HG02870 (cell line): ENCODE measurements around the gene LOXHD1.

Source experiments
- ATAC-seq: cut with Tn5 transposase; IDR thresholded peaks from one replicate; pipeline ENCODE4 v1.9.1; 2021; ENCODE audit warnings: mild to moderate bottlenecking, moderate library complexity; ENCODE audit not compliant: unreplicated experiment

LOXHD1 gene

DNA sequence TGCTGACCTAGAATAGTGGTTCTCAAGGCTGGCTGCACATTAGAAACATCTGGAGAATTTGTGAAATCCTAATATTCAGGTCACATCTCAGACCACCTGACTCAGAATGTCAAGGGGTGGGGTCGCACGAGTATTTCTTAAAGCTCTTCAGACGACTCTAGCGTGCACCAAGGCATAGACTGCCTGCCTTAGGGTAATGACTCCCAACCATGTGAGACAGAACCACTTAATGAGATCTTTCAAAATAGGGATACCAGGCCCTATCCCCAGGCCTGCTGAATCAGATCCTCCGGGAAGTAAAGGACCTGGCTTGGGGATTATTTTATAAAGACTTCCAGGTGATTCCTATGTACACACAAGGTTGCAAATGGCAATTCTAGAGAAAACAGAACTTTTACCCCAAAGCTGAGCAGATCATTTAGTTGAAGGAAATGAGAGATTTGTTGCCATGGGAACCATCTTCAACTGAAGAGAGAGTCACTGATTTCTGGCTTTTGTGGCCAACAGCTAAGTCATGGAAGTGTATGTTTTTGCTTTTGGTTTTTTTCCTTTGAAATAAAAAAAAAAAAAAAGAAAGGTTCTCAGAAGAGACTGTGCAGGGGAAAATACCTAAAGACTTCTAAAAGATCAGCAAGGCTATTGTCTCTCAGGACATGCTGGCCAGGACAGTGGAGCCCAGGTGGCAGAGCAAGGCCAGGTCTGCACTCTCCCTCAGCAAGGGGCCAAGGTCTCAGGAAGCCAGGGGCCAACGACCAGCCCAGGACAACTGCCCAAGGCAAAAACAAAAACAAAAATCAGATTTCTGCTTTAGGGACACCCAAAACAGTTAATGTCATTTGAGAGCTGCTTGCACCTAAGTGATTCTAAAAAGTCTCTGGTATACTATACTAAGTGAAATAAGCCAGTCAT lies 15.3 kb upstream of the LOXHD1 start:
- ATAC-seq = no peak

DNA sequence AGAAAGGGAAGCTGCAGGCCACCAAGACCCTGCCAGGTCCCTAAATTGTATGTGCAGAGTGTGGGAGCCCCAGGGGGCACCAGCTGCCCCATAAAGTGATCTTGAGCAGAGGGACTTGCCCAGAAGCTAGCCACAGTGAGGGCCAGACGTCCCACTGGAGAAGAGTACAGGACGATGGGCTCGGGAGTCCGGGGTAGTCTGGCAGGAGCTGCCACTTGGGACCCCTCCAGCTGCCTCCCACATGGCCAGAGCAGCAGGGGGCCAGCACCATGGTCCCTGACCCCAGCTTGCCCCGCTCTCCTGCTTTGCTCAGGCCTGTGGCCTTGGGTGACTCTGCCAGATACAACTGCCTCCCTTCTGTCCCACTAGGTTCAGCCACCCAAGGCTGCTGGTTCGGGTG lies 11.7 kb upstream of the LOXHD1 start:
- ATAC-seq = no peak

DNA sequence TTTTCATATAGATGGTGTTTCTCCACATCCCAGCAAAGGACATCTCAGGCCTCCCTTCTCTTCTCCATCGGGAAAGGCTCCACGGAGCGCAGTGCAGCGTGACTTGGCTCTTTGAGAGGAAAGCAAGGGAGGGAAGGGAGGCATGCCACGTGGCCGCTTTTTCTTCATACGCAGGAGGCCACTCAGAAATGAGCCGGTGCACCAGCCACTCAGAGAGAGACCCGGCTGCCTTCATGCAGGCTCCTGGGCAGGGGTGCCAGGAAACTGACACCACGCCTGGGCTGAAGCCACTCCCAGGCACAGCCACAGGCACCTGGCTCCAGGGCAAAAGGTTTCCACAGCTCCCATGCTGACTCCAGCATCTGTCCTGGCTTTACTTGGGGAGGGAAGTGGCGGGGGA lies 11.1 kb upstream of the LOXHD1 start:
- ATAC-seq = no peak

DNA sequence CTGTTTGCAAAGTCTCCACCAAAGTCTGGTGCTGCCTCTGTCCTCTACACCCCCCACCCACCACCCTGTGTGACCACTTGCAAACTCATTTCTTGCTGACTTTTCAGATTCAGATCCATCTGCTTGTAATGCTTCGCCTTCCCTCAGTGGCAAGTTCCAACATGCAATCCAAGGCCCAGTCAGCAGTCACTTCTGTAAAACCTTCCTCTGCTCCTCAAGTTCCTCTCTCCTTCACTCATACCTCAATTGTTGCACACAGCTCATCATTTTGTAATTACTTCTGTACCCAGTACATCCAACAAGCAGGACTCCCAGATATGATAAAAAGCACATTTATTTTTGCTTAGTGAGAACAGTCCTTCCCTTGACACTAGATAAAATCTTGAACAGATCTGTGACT lies 6.5 kb upstream of the LOXHD1 start:
- ATAC-seq = no peak

DNA sequence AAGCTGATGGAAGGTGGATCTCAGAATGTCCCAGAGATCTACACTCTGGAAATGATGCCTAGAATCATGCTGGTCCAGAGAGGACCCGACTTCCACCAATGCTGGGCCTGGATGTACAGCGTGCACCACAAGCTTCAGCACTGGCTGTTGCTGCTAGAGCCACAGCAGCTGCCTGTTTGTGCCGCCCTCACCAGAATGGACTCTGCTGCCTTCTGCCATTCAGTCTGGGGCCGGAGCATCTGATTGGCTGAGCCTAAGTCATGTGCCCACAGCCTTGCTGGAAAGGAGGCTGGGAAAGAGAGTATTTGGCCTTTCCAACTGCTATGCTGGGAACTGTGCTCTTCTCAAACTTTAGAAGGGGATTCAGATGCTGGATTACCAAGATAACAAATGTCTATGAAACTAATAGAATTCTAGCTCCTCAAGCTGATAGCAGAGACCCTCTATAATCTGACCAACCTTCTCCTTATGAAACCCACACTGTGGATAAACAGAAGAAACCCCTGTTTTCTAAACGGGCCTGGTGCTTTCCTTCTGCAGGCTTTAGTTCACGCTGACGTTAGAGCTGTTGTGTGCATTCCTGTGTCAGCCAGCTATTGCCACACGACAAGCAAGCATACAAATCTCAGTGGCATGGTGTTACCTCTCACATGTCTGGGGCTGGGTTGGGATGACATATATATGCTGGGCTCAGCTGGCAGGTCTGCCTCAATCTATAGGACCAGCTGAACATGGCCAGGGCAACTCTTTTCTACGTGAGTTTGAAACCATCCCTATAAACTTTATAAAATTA lies 4.1 kb upstream of the LOXHD1 start:
- ATAC-seq = no peak

DNA sequence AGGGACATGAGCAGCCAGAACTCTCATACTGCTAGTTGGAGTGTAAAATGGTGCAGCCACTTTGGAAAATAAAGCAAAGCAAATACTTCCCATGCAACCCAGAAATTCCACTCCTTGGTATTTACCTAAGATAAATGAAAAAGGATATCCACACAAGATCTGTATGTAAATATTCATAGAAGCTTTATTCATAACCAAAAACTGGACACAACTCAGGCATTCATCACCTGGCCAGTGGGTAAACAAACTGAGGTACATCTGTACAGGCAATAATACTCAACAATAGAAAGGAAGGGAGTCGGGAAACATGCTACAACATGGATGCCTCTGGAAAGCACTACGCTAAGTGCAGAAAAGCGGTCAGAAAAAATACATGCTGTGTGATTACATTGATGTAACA lies 2.5 kb upstream of the LOXHD1 start:
- ATAC-seq = no peak

DNA sequence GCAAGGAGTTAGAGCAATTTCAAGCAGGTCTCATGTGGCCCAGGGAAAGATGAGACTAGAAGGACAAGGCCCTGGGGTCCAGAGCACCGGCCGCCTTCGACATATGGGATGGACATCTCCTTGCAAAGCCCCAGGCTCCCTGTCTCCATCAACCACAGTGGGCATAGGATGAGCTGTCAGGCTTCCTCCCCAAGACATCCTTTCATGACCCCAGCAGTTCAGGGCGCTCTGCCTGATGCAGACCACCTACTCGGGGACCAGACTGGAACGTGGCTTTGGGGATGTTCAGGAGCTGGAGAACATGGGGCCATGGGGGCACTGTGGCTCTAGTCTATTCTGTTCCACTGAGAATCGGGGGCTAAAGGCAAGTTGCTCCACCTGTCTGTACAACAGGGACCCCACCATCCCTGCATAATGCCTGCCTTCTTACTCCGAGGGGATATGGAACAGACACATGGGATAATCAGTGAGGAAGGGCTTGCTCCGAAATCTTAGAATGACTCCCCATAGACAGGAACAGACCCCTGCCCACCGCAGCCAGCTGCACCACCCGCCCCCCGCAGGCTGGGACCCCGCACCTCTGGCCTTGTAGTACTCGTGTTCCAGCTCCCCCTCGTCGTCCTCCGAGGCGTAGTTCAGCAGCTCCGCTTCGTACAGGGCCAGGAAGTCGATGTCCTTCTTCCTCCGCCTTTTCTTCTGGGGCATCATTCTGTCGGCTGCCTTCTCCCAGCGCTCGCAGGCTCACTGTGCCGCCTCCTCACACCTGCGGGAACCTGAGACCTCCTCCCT lies 500 bp downstream of the LOXHD1 start:
- ATAC-seq = no peak

DNA sequence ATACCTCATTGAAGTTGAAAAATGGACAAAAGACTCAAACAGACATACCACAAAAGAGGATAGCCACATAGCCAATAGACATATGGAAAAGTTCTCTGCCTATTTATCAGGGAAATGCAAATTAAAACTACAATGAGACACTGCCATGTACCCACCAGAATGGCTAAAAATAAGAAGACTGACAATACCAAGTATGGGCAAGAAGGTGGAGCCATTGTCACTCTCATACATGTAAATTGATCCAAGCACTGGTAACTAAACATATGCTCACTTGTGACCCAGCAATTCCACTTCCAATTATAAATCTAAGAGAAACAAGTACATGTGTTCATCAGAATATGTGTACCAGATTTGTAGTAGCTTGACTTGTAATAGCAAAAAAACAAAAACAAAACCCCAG lies 4.6 kb downstream of the LOXHD1 start:
- ATAC-seq = no peak

DNA sequence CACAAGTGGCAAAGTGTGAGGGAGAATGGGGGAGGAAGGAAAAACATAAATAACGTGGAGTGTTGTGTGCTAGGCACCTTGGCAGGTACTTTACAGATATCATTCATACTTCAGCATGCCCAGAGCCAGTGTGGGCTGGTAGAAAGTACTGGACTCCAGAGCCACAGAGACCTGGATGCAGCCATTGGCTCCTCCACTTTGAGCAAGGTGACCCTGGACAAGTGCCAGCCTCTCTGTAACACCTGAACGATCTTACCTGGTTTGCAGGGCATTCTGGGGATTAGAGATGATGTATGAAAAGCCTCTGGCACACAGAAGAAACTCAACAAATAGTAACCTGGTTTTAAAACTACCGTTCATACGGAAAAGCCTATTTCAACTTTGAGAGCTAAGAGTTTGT lies 6.3 kb downstream of the LOXHD1 start:
- no peak for ATAC-seq

DNA sequence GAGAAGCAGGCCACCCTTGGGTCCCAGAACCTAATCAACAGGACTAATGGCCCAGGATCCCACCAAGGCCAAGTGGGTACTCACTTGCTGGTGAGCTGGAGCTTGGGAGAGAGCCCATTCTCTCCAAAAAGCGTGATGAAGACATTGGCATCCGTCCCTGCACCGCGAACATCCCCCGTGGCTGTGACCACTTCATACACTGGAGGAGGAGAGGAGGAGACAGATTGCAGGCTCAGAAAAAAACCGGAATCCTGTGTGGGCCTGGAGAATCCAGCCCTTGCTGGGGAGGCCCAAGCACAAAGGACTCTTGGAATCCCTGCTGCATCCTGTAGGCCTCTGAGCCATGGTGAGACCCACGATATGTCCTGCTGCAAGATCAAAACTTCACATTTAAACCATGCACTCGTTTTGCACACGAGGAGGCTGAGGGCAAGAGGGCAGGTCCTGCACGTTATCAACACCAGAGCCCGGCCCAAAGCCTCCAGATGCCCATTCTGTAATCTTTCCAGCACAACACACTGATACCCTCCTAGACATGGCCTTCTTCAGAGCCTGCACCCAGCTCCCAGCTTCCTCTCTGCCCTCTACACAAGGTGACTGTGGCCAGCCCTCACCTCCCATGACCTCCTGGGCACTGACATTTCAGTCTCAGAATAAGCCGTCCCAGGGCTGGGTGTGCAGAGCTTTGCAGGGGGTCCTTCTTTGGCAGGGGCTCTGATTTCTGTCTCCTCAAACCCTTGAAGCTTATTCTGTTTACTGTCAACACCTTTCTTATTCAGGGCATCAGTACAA lies 7.8 kb downstream of the LOXHD1 start:
- ATAC-seq = no peak

DNA sequence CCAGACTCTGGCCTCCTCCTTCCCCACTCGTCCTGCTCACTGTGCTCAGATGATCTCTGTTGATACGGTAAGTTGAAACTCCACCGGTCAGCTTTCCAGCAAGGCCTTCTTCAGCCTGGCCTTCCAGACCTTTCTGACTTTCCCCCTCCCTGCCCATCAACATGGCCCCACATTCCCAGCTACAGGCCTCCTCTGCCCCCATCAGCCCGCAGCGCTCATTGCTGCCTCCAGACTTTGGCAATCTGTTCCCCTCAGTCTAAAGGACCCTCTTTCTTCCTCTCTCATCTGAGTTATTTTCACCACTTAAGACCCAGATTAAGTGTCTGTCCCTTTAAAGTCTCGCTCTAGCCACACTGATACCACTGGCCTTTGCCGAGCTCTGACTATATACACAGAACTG lies 10.6 kb downstream of the LOXHD1 start:
- no peak for ATAC-seq

DNA sequence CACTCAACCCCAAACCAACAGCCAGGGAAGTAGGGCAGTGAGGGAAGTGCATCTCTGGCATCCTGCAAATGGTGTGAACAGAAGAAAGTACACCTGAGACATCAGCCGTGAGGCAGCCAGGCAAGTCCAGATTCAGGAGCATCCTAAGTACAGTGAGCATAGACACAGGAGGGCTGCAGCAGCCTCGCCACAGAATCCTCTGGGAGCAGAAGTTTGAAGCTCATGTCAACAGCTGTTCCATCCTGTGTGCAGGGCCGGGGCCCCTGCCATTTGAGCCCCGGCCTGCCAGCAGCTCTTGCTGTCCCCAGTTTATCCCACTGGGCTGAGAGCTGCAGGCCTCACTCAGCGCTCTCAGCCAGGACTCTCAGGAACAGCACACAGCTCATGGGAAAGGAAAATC lies 14.5 kb downstream of the LOXHD1 start:
- ATAC-seq = no peak

DNA sequence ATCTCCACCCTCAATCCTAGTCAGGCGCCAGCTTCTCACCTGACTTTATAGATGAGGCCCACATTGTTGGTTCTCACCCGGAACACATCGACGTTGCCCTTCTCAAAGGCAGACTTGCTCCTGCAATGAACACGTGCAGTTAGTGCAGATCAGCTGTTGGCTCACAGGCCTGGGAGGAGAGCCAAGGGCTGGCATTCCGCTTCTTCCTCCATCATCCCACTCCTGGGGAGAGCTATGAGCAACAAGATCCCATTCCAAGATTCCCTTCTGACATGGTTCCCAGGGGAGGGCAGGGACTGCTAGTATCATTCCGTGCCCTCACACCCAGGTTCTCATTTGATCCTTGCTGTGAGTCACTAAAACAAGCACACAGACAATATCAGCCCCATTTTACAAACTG lies 15.1 kb downstream of the LOXHD1 start:
- no peak for ATAC-seq

DNA sequence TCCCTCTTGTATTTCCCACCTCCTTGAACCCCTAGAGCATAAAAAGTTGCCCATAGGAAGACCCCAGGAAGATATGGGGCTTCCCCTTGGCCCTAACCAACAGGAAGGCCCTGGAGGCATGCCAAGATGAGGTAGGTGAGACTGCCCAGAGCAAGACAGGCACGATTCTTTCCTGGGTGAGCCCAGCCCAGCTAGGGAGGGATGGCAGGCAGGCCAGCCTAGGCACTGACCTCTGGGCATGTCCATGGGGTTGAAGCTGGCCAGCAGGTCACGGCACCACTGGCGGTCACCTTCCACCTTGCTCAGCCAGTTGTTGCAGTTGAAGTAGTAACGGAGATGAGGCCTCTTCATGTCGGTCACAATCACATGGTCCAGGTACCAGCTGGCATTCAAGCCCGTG lies 17.6 kb downstream of the LOXHD1 start:
- ATAC-seq = no peak

DNA sequence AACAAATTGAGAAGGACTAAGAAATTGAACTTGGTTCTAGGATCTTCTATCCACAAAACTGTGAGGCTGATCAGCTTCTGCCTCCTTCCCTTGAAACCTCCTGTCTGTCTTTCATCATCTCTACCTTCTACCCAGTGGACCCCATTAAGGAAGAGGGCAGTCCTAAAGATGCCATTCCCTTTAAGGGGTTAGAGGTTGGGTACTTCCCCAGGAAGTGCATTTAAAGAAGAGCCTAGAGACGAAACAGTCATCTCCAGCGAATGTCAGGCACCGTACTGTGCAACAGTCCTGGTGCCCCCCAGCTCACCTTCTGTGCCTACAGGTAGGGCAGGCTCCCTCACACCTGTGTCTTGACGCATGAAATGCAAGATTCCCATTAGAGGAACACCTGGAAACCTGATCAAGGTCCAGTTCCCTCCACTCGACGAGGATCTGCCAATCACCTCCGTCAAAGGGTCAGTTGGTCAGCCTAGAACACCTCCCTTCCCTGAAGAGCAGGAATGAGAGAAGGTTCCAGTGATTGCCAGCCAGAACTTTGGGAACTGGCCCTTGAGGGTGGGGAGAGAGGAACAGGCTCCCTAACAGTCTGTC lies 20.9 kb downstream of the LOXHD1 start:
- ATAC-seq = no peak

DNA sequence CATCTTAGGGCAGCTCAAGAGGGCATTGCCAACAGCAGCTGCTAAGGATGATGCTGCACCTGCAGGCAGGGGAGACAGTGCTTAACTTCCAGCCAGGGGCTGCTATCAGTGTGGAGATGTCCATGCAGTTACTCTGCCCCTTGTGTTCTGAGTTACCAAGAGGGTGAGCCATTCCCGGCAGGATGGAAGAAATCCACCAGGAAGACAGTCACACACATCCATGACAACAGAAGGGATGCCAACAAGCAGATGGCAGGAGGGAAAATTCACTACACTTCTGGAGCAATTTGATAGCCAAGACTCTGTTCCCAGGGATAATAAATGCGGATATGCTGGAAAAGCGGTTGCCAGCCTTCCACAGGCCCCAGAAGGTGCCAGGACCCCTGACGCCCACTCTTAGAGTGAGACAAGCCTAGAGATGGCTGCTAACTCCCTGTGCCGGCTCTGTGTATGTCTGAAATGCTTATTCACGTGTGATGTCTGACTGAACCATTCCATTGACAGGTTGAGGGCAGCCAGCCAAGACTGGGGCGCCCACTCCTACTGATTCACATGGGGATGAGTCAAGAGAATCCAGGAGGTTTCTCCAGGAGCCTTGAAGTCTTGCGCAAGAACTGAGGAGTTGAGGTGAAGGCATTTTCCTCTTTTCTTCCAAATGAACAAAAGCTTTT lies 24.5 kb downstream of the LOXHD1 start:
- ATAC-seq = no peak

DNA sequence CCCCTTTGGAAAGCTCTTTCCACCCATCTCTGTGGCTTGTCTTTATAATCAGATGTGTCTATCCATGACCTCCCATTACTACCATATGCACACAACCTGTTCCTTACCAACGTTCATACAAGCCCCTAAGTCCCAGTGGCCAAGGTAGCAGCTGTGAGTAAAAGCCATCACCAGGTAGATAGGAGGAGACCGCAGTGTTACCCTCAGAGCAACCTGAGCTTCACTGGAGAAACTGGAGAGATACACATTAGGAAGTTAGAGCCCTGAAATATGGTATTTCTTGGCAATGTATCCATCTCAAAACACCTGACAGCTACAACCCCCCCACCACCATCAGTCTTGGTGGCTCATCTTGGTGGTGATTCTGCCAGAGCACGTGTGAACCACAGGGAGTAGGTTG lies 26.0 kb downstream of the LOXHD1 start:
- no peak for ATAC-seq

DNA sequence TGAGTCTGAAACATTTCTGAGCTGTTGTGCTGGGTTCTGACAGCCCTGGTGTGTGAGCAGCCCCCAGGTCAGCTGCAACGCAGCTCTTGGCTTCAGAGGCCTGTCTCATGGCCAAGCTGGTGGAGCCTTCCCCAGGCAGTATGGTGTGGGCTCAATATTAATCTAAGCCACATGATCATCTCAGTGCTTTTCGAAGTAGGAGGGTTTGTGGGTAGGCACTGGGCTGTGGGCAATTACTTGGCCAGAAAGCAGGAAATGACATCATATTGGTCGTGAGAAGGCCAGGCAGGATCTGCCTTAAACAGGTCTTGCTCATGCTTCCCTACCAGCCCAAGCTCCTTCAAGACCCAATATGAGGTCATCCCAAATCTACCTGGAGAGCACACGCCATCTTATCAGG lies 26.9 kb downstream of the LOXHD1 start:
- ATAC-seq = no peak

DNA sequence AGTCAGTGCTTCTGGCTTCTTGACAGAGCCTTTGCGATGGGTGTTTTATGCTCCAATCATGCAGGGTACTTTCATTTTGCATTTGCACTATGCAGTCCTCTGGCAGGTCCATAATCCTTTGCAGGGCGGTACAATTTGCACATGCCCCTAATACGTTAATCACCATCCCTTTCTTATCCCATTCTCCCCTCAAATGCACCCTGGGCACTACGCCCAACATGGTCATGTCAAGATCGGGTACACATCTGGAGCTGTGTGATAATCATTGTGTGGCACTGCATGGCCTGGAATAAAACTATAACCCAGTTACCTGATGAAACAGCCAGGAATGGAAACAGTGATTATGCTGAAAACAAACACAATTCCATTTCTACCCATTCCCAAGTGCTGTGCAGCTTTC lies 27.7 kb downstream of the LOXHD1 start:
- ATAC-seq = no peak

DNA sequence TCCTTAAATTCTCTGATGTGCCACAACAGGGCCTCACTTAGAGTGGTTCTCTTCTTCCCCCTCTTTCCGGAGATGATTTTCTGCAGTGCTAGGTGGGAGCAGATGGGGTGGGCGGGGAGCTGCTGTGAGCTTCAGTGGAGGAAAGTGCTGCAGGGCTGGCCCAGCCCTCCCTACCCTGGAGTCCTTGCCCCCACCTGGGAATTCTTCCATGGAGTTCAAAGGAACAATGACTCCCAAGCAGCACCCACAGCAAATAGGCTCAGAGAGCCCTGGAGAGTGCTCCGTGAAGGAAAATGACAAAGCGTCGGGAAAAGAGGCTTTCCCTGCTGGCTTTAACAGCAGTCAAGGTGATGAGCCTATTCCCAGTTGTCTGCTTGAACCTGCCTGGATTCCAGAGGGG lies 28.8 kb downstream of the LOXHD1 start:
- no peak for ATAC-seq
